ENCODE results near the gene TEX36. TPM values are rescaled to one million over a fixed set of nuclear protein-coding genes. Genes with fewer than 3 reads are reported as not detected.
"Not testable (repeated sequence)": the region's sequence is repeated elsewhere in the genome, so short reads cannot be mapped to it uniquely, and the experiment has no call there.

Gene TEX36
- total RNA-seq, 1 donor from 2014 or later: not detected

GRCh38 chr10:125661941-125662515 is 20.9 kb downstream of the TEX36 start:
- Histone ChIP-seq H3K27ac (no peak overlapping the region), H3K36me3 (no peaks in the 10 kb centered on the region), H3K9me3 (no peaks in the 10 kb centered on the region), H3K4me1 (no peaks in the 10 kb centered on the region), H3K27me3 (no peaks in the 10 kb centered on the region), H3K4me3 (no peak overlapping the region)
- TF ChIP-seq, protein P1, sequence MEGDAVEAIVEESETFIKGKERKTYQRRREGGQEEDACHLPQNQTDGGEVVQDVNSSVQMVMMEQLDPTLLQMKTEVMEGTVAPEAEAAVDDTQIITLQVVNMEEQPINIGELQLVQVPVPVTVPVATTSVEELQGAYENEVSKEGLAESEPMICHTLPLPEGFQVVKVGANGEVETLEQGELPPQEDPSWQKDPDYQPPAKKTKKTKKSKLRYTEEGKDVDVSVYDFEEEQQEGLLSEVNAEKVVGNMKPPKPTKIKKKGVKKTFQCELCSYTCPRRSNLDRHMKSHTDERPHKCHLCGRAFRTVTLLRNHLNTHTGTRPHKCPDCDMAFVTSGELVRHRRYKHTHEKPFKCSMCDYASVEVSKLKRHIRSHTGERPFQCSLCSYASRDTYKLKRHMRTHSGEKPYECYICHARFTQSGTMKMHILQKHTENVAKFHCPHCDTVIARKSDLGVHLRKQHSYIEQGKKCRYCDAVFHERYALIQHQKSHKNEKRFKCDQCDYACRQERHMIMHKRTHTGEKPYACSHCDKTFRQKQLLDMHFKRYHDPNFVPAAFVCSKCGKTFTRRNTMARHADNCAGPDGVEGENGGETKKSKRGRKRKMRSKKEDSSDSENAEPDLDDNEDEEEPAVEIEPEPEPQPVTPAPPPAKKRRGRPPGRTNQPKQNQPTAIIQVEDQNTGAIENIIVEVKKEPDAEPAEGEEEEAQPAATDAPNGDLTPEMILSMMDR (IDR thresholded peaks at IDR 0.05): no peak
- intact Hi-C loops (cut with DNase I): no loop called here
- no peak for DNase-seq (ENCODE audit: low spot score in 2 of 2)

GRCh38 chr10:125661431-125661940 is 21.5 kb downstream of the TEX36 start:
- H3K36me3 ChIP-seq: no peaks in the 10 kb centered on the region
- no peaks in the 10 kb centered on the region for H3K9me3 ChIP-seq
- intact Hi-C loops (cut with DNase I): no loop called here
- H3K4me1 ChIP-seq: no peaks in the 10 kb centered on the region
- DNase-seq (ENCODE audit: low spot score in 2 of 2): no peak
- no peaks in the 10 kb centered on the region for H3K27me3 ChIP-seq
- H3K27ac ChIP-seq: no peak overlapping the region
- no peak overlapping the region for H3K4me3 ChIP-seq
- TF ChIP-seq, protein P1 (IDR thresholded peaks at IDR 0.05): no peak

GRCh38 chr10:125659071-125659470 is 23.9 kb downstream of the TEX36 start:
- Histone ChIP-seq H3K4me3 (no peak overlapping the region), H3K36me3 (no peaks in the 10 kb centered on the region), H3K27me3 (no peaks in the 10 kb centered on the region), H3K9me3 (no peaks in the 10 kb centered on the region), H3K27ac (no peak overlapping the region), H3K4me1 (no peaks in the 10 kb centered on the region)
- no peak for DNase-seq (ENCODE audit: low spot score in 2 of 2)
- TF ChIP-seq, protein P1 (IDR thresholded peaks at IDR 0.05): no peak
- intact Hi-C loops (cut with DNase I): no loop called here

GRCh38 chr10:125656523-125656922 is 26.4 kb downstream of the TEX36 start:
- TF ChIP-seq, protein P1 (IDR thresholded peaks at IDR 0.05): no peak
- no peak for DNase-seq (ENCODE audit: low spot score in 2 of 2)
- no peaks in the 10 kb centered on the region for H3K4me1 ChIP-seq
- H3K27me3 ChIP-seq: no peaks in the 10 kb centered on the region
- no peak overlapping the region for H3K4me3 ChIP-seq
- intact Hi-C loops (cut with DNase I): no loop called here
- no peak overlapping the region for H3K27ac ChIP-seq
- H3K36me3 ChIP-seq: no peaks in the 10 kb centered on the region
- H3K9me3 ChIP-seq: no peaks in the 10 kb centered on the region

GRCh38 chr10:125653113-125653512 is 29.9 kb downstream of the TEX36 start:
- H3K36me3 ChIP-seq; H3K27ac ChIP-seq; intact Hi-C loops (cut with DNase I); H3K4me1 ChIP-seq; DNase-seq (ENCODE audit: low spot score in 2 of 2); H3K4me3 ChIP-seq; H3K9me3 ChIP-seq; H3K27me3 ChIP-seq: not testable (repeated sequence)

GRCh38 chr10:125646311-125646710 is 36.7 kb downstream of the TEX36 start:
- Histone ChIP-seq H3K36me3 (no peaks in the 10 kb centered on the region), H3K4me3 (no peak overlapping the region), H3K9me3 (peaks cover 0 to 7% of the 10 kb centered on the region in 2 donors), H3K27ac (no peak overlapping the region), H3K27me3 (no peaks in the 10 kb centered on the region), H3K4me1 (no peaks in the 10 kb centered on the region)
- TF ChIP-seq, protein P1 (IDR thresholded peaks at IDR 0.05): no peak
- intact Hi-C loops (cut with DNase I): no loop called here
- DNase-seq (ENCODE audit: low spot score in 2 of 2): no peak
